ENCODE data around the gene NES.

DNA sequence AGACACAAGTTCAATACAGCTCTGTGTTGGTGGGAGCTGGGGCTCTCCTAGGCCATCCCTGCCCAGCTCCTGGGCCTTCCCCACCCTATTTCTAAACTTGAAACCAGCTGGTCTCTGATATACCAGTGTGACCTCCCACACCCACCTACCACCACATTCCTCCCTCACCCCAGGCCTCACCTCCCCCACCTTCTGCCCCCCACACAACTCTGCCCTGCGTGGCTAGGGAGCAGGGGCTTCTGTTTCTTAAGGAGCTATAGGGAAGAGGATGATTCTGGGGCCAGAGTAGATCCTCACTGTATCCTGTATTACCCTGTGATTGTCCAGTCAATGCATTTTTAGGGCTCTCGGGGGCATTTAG lies 16.5 kb downstream of the NES start:
- no peak for TF ChIP-seq GATA3 (IDR thresholded peaks at IDR 0.05; ENCODE audit: low read depth, low read length)
- no peak for TF ChIP-seq GATA2 (IDR thresholded peaks at IDR 0.05; ENCODE audit: low read depth, low read length)

Measured in SH-SY5Y (cell line).